HG03039 (cell line): Measurements from ENCODE around the gene POLD1.
A peak's percentile ranks its signal among the peaks of the same experiment; 100 is the strongest.

ENCODE experiments used
- ATAC-seq: cut with Tn5 transposase; IDR thresholded peaks from one replicate; pipeline ENCODE4 v1.9.1; 2021; ENCODE audit warnings: mild to moderate bottlenecking, moderate library complexity; ENCODE audit not compliant: unreplicated experiment

POLD1 gene

GRCh38 chr19:50417111-50418081 lies 33.2 kb downstream of the POLD1 start:
- ATAC-seq = no peak

- ATAC-seq = no peak
Measured at GRCh38 chr19:50418176-50419021, 34.3 kb downstream of the POLD1 start, which contains the start of gene SPIB. SPIB (plus strand) TSS chr19:50418938; CDS start chr19:50418963, 25 bp downstream.

- ATAC-seq = no peak
Measured at GRCh38 chr19:50419022-50419579, 35.0 kb downstream of the POLD1 start.

GRCh38 chr19:50419580-50420035 lies 35.5 kb downstream of the POLD1 start:
- no peak for ATAC-seq

- ATAC-seq = no peak
Measured at GRCh38 chr19:50420127-50420526, 36.0 kb downstream of the POLD1 start.

- no peak for ATAC-seq
Measured at GRCh38 chr19:50420808-50421207, 36.7 kb downstream of the POLD1 start.

- no peak for ATAC-seq
Measured at GRCh38 chr19:50422397-50423278, 38.5 kb downstream of the POLD1 start.

- ATAC-seq = no peak
Measured at GRCh38 chr19:50423279-50424113, 39.3 kb downstream of the POLD1 start.

- ATAC-seq = no peak
Measured at GRCh38 chr19:50425581-50425980, 41.4 kb downstream of the POLD1 start.

GRCh38 chr19:50427318-50427925 lies 43.3 kb downstream of the POLD1 start:
- no peak for ATAC-seq

- no peak for ATAC-seq
Measured at GRCh38 chr19:50427997-50428425, 43.9 kb downstream of the POLD1 start.

GRCh38 chr19:50428772-50429463 lies 44.8 kb downstream of the POLD1 start:
- no peak for ATAC-seq

GRCh38 chr19:50430888-50431342 lies 46.8 kb downstream of the POLD1 start:
- ATAC-seq = no peak

GRCh38 chr19:50431343-50432220 lies 47.4 kb downstream of the POLD1 start:
- peak; percentile 62 for ATAC-seq

- no peak for ATAC-seq
Measured at GRCh38 chr19:50432221-50433028, 48.3 kb downstream of the POLD1 start, which contains the start of gene MYBPC2. MYBPC2 (plus strand) TSS chr19:50432892; CDS start chr19:50432954, 62 bp downstream.
